Fibroblast of lung (primary cell): Measurements from ENCODE around the gene SLC25A34. TPM values are rescaled to one million over a fixed set of nuclear protein-coding genes. Genes with fewer than 3 reads are reported as not detected.

Source experiments
- DNase-seq, 2 donors: peaks; one replicate each; pipeline versions ENCODE4 v3.0.0 to v3.0.0-alpha.2; 2010; ENCODE audit warnings: low read depth in 2 of 2
- H2AFZ ChIP-seq: 2 replicates; pipeline ENCODE4 v1.5.1; 2012; ENCODE audit warnings: low read length, control low read depth, inconsistent platforms
- H3K27ac ChIP-seq: 2 replicates; pipeline ENCODE4 v1.5.1; 2011; ENCODE audit warnings: low read length, control low read depth; ENCODE audit not compliant: insufficient read depth
- H3K27me3 ChIP-seq: 2 replicates; pipeline ENCODE4 v1.5.1; 2011; ENCODE audit warnings: mild to moderate bottlenecking, low read length; ENCODE audit not compliant: control insufficient read depth, insufficient read depth
- H3K36me3 ChIP-seq: 2 replicates; pipeline ENCODE4 v1.5.1; 2011; ENCODE audit warnings: low read length; ENCODE audit not compliant: control insufficient read depth, insufficient read depth
- H3K4me1 ChIP-seq: 2 replicates; pipeline ENCODE4 v1.5.1; 2011; ENCODE audit warnings: low read length; ENCODE audit not compliant: control insufficient read depth, insufficient read depth; ENCODE audit errors: extremely low read depth
- H3K4me2 ChIP-seq: 2 replicates; pipeline ENCODE4 v1.5.1; 2011; ENCODE audit warnings: low read length, control low read depth; ENCODE audit not compliant: insufficient read depth; ENCODE audit errors: extremely low read depth
- H3K4me3 ChIP-seq, 4 experiments: fragments of 200-600 bp in 1 of 4; sonication (generic) in 1 of 4; replicated peaks in 1 of 4; 2 replicates each; pipeline ENCODE4 v1.5.1; 2011 to 2016; ENCODE audit warnings: low read length in 4 of 4, low read depth in 3 of 4, mild to moderate bottlenecking in 3 of 4, control low read depth in 2 of 4, inconsistent platforms in 1 of 4, mixed read lengths in 1 of 4; ENCODE audit not compliant: insufficient read depth in 1 of 4; ENCODE audit errors: control extremely low read depth in 1 of 4
- H3K79me2 ChIP-seq: 2 replicates; pipeline ENCODE4 v1.5.1; 2012; ENCODE audit warnings: mild to moderate bottlenecking, low read length, inconsistent platforms; ENCODE audit not compliant: control insufficient read depth, insufficient read depth
- H3K9ac ChIP-seq: 2 replicates; pipeline ENCODE4 v1.5.1; 2011; ENCODE audit warnings: mild to moderate bottlenecking, low read length, control low read depth; ENCODE audit not compliant: insufficient read depth
- H3K9me3 ChIP-seq: 2 replicates; pipeline ENCODE4 v1.5.1; 2012; ENCODE audit warnings: low read depth, low read length; ENCODE audit not compliant: control insufficient read depth, insufficient read depth
- H4K20me1 ChIP-seq: 2 replicates; pipeline ENCODE4 v1.5.1; 2011; ENCODE audit warnings: low read length; ENCODE audit not compliant: control insufficient read depth, insufficient read depth; ENCODE audit errors: extremely low read depth
- EZH2 ChIP-seq: IDR thresholded peaks from 2 replicates; pipeline ENCODE4 v1.5.1; 2012; ENCODE audit warnings: low read length, control low read depth, mild to moderate bottlenecking; ENCODE audit errors: missing control alignments
- polyA plus RNA-seq, 2 donors: library from polyadenylated mRNA; depleted of rRNA in 1 of 2; stranded (reverse) in 1 of 2; unstranded in 1 of 2; fragments of >200 nt; gene quantifications; 2 replicates each; pipeline ENCODE4 v1.2.1, GENCODE V29; 2011 to 2012; ENCODE audit warnings: missing spikeins in 1 of 2
- total RNA-seq: library from RNA; depleted of rRNA; stranded (reverse); fragments of >200 nt; gene quantifications from 2 replicates; pipeline ENCODE4 v1.2.1, GENCODE V29; 2014
- TF ChIP-seq, protein P1 (sequence below), 2 donors: IDR thresholded peaks in 1 of 2; conservative IDR thresholded peaks in 1 of 2; 1 replicate in 1 of 2; 2 replicates in 1 of 2; pipeline ENCODE4 v1.5.1; 2011 to 2012; ENCODE audit warnings: low read length in 2 of 2, control low read depth in 1 of 2, inconsistent platforms in 1 of 2, low read depth in 1 of 2, mild to moderate bottlenecking in 1 of 2

SLC25A34 gene
- total and polyA plus RNA-seq, 2 donors (not counting 1 experiment from before 2014, with no cell fraction given) = 0.35 to 0.83 TPM

DNA sequence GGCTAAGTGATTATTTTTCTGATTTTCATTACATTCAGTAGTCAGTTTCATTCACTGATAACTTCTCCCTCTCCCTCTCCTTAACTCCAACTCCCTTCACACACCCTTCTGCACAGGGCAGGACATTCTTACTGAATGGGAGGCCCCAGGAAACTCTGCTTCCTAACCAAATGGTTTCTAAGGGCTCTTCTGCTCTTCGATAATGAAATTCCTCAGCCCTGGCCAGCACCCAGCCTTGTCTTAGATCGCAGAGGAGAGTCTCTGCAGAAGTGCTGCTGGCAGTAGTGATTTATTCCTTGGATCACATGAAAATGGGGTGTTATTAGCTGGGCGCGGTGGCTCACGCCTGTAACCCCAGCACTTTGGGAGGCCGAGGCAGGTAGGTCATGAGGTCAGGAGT lies 35.5 kb upstream of the SLC25A34 start:
- Histone ChIP-seq H3K79me2 (peaks cover 47% of the 10 kb centered on the region), H3K4me3 (no peak overlapping the region), H3K4me1 (peaks cover 13% of the 10 kb centered on the region), H2AFZ (no peak overlapping the region), H3K4me2 (no peak overlapping the region), H3K36me3 (peaks cover 6% of the 10 kb centered on the region), H3K9ac (no peak overlapping the region), H3K27me3 (no peaks in the 10 kb centered on the region), H3K27ac (no peak overlapping the region), H3K9me3 (no peaks in the 10 kb centered on the region), H4K20me1 (no peaks in the 10 kb centered on the region)
- DNase-seq = peak; percentile 26 to 63
- TF ChIP-seq, protein P1, sequence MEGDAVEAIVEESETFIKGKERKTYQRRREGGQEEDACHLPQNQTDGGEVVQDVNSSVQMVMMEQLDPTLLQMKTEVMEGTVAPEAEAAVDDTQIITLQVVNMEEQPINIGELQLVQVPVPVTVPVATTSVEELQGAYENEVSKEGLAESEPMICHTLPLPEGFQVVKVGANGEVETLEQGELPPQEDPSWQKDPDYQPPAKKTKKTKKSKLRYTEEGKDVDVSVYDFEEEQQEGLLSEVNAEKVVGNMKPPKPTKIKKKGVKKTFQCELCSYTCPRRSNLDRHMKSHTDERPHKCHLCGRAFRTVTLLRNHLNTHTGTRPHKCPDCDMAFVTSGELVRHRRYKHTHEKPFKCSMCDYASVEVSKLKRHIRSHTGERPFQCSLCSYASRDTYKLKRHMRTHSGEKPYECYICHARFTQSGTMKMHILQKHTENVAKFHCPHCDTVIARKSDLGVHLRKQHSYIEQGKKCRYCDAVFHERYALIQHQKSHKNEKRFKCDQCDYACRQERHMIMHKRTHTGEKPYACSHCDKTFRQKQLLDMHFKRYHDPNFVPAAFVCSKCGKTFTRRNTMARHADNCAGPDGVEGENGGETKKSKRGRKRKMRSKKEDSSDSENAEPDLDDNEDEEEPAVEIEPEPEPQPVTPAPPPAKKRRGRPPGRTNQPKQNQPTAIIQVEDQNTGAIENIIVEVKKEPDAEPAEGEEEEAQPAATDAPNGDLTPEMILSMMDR (conservative IDR thresholded peaks at IDR 0.05 in 1 of 2, IDR thresholded peaks at IDR 0.05 in 1 of 2; ENCODE audit: low read depth in 1 of 2, low read length in 2 of 2) = no peak

DNA sequence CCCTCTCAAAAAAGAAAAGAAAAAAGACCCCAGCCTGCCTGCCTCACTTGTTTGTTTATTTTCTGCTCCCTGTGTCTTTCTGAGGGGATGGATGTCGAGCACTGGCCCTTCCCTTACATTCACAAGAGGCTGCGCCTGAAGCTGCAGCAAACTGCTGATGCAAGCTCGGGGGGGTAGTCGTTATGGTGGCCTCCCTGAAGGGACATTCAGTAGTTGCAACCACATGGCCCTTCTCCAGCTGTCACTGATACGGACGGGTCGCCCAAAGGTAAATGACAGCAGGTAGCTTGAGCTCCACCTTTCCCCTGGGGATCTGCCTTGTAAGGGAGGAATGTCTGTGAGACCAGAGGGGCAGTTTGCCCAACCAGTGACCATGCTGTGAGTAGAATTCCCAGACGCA lies 34.3 kb upstream of the SLC25A34 start:
- peaks cover 50% of the 10 kb centered on the region for H3K79me2 ChIP-seq
- H3K4me1 ChIP-seq = peaks cover 13% of the 10 kb centered on the region
- peaks cover 4% of the 10 kb centered on the region for H3K36me3 ChIP-seq
- no peaks in the 10 kb centered on the region for H4K20me1 ChIP-seq
- no peak overlapping the region for H3K4me3 ChIP-seq
- H3K9ac ChIP-seq = no peak overlapping the region
- no peak overlapping the region for H3K4me2 ChIP-seq
- TF ChIP-seq, protein P1 (conservative IDR thresholded peaks at IDR 0.05 in 1 of 2, IDR thresholded peaks at IDR 0.05 in 1 of 2; ENCODE audit: low read depth in 1 of 2, low read length in 2 of 2) = no peak
- no peak for TF ChIP-seq EZH2
- H3K27me3 ChIP-seq = no peaks in the 10 kb centered on the region
- no peak overlapping the region for H2AFZ ChIP-seq
- H3K27ac ChIP-seq = no peak overlapping the region
- H3K9me3 ChIP-seq = no peaks in the 10 kb centered on the region
- no peak for DNase-seq

DNA sequence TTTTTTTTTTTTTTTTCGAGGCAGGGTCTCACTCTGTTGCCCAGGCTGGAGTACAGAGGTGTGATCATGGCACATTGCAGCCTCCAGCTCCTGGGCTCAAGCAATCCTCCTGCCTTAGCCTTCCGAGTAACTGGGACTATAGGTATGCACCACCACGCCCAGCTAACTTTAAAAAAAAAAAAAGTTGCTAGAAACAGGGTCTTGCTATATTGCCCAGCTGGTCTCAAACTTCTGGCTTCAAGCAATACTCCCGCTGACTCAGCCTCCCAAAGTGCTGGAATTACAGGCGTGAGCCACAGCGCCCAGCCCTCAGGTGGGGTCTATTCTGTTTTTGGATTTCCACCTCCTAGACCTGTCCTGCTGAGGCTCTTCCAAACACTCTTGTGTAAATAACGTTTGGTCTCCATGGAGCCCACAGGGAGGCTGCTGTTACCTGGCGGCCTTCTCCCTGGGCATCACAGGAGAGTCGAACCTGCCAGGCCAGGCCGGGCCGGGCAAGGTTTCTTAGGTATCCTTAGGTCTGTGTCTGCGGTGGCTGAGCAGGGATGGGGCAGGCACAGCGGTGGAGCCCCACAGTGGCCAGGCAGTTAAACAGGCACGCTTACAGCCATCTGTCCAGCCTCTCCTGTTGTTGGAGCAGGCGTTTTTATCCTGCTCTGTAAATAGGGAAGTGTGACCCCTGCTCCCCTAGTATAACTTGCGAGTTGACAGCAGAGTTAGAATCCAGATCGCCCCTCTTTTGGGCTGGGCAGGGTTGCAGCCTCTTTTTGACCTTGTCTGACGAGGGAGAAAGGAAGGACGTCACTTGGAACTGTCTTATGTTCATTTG lies 33.1 kb upstream of the SLC25A34 start:
- Histone ChIP-seq H3K4me3 (peak overlapping the region in 3 of 4 experiments; percentile 10 to 23 (median 19)), H3K79me2 (peaks cover 53% of the 10 kb centered on the region), H3K36me3 (peaks cover 4% of the 10 kb centered on the region), H3K9ac (peak overlapping the region; percentile 51), H3K27me3 (no peaks in the 10 kb centered on the region), H3K4me2 (peak overlapping the region; percentile 85), H4K20me1 (no peaks in the 10 kb centered on the region), H3K4me1 (peaks cover 13% of the 10 kb centered on the region), H2AFZ (no peak overlapping the region), H3K9me3 (no peaks in the 10 kb centered on the region), H3K27ac (peak overlapping the region; percentile 96)
- TF ChIP-seq, protein P1 (conservative IDR thresholded peaks at IDR 0.05 in 1 of 2, IDR thresholded peaks at IDR 0.05 in 1 of 2; ENCODE audit: low read depth in 1 of 2, low read length in 2 of 2) = peak; percentile 18 to 34
- no peak for TF ChIP-seq EZH2
- no peak for DNase-seq
